ENCODE data around the gene TKTL2.

TKTL2 gene

DNA sequence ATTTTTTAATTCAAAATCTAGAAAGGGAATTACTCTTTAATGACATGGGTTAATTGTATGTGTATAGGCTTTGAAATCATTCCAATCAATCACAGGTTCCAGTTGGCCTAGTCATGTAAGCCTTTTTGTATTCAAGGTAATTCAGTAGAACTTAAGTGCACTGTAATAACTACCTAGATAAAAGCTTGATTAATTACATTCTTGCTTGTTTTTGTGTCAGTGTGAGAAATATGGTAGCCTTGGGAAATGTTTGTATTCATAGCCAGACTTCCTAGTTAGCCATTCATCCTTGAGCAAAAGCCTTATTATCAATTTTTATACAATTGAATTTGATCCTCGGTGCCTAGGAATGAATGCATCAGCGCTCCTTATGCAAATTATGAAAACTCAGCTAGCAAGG lies 33.5 kb downstream of the TKTL2 start:
- TF ChIP-seq POLR2AphosphoS5 (IDR thresholded peaks at IDR 0.05; ENCODE audit: low read depth, low read length) (no peak), POLR2A (IDR thresholded peaks at IDR 0.05; ENCODE audit: low read depth, low read length) (no peak), TAF1 (IDR thresholded peaks at IDR 0.05; ENCODE audit: borderline replicate concordance, low read depth, low read length) (no peak)
- DNase-seq (ENCODE audit: insufficient read length) (no peak), FAIRE-seq (no peak)

Data from GM12892 (cell line).